Measurements from ENCODE around the gene APOC3.

APOC3 gene

DNA sequence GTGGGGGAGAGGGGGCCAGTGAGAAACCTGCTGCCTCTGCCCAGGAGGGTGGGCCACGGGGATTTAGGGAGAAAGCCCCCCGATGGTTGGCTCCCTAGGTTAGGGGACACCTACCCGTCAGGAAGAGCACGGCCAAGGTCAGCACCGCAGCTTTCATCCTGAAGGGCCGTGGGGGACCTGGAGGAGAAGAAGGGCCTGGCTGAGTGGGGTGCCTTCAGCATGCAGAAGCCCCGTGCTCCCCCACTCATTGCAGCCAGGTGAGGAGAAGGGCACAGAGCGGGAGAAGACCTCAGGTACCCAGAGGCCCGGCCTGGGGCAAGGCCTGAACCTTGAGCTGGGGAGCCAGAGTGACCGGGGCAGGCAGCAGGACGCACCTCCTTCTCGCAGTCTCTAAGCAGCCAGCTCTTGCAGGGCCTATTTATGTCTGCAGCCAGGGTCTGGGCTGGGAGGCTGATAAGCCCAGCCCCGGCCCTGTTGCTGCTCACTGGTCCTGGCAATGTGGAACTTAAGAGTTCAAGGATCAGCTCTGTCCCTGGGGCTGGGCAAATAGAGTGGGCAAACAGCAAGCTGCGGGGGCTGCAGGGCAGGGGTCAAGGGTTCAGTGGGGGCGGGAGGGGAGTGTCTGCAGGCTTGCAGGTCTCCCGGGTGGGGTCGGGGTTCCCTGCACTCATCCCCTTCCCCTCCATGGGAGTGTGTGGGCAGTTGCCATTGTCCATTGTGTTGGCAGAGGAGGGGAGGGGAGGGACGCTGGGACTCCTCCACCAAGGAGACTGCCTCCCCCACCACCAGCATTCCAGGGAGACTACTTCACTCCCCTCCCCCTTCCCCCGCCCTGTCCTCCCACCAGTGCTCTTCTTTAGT is 7.8 kb downstream of the APOC3 start, which contains the start of gene APOA1:
APOA1 (minus strand) TSS at position 392 of the 861 bp plus-strand sequence; CDS start at position 157, 235 bp downstream.
- TF ChIP-seq SIN3A (IDR thresholded peaks at IDR 0.05; ENCODE audit: borderline replicate concordance, insufficient read depth, low read length) (no peak), FOXP2 (optimal IDR thresholded peaks at IDR 0.05; ENCODE audit: borderline replicate concordance, extremely low read depth, extremely low read length, insufficient read depth) (no peak), POLR2AphosphoS5 (IDR thresholded peaks at IDR 0.05; ENCODE audit: low read depth, low read length) (no peak), TAF1 (IDR thresholded peaks at IDR 0.05; ENCODE audit: borderline replicate concordance, insufficient read depth, low read length) (no peak)
- TF ChIP-seq, protein P1, sequence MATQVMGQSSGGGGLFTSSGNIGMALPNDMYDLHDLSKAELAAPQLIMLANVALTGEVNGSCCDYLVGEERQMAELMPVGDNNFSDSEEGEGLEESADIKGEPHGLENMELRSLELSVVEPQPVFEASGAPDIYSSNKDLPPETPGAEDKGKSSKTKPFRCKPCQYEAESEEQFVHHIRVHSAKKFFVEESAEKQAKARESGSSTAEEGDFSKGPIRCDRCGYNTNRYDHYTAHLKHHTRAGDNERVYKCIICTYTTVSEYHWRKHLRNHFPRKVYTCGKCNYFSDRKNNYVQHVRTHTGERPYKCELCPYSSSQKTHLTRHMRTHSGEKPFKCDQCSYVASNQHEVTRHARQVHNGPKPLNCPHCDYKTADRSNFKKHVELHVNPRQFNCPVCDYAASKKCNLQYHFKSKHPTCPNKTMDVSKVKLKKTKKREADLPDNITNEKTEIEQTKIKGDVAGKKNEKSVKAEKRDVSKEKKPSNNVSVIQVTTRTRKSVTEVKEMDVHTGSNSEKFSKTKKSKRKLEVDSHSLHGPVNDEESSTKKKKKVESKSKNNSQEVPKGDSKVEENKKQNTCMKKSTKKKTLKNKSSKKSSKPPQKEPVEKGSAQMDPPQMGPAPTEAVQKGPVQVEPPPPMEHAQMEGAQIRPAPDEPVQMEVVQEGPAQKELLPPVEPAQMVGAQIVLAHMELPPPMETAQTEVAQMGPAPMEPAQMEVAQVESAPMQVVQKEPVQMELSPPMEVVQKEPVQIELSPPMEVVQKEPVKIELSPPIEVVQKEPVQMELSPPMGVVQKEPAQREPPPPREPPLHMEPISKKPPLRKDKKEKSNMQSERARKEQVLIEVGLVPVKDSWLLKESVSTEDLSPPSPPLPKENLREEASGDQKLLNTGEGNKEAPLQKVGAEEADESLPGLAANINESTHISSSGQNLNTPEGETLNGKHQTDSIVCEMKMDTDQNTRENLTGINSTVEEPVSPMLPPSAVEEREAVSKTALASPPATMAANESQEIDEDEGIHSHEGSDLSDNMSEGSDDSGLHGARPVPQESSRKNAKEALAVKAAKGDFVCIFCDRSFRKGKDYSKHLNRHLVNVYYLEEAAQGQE (IDR thresholded peaks at IDR 0.05; ENCODE audit: insufficient read depth in 1 of 2, low read depth in 2 of 2, low read length in 2 of 2) = no peak

DNA sequence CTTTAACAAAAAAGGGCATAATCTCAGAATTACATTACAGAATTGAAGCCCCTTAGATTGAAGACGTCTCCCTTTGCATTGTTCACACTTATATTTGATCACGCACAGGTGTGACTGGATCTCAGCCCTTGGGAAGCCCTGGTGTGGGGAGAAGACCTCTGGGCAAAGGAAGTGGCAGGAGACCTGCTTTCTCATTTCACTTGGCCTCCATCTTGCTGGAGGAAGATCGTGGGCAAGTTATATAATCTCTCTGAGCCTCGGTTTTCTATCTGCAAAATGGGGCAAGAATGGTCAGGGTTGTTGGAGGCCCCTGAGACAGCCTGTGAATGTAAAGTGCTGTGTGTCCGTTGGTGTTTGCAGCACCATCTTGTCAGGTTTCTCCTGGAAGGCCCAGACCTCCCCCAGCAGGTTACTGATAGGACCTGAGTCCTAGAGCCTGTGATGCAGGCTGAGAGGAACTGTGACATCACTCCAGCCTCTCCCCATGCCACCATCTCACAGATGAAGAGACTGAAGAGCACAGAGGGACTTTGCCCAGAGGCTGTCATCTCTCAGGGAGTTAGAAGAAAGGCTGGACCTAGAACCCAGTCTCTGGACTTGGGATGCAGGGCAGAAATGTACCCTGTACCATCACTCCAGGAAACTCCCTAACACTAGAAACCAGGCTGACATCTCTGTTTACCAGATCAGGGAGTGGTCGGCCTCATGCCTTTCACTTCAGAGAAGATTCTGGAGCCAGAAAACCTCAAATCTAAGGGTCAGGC is 8.8 kb downstream of the APOC3 start:
- TF ChIP-seq, protein P1 (IDR thresholded peaks at IDR 0.05; ENCODE audit: insufficient read depth in 1 of 2, low read depth in 2 of 2, low read length in 2 of 2) = no peak
- TF ChIP-seq SIN3A (IDR thresholded peaks at IDR 0.05; ENCODE audit: borderline replicate concordance, insufficient read depth, low read length) (no peak), FOXP2 (optimal IDR thresholded peaks at IDR 0.05; ENCODE audit: borderline replicate concordance, extremely low read depth, extremely low read length, insufficient read depth) (no peak), POLR2AphosphoS5 (IDR thresholded peaks at IDR 0.05; ENCODE audit: low read depth, low read length) (no peak), TAF1 (IDR thresholded peaks at IDR 0.05; ENCODE audit: borderline replicate concordance, insufficient read depth, low read length) (no peak)

DNA sequence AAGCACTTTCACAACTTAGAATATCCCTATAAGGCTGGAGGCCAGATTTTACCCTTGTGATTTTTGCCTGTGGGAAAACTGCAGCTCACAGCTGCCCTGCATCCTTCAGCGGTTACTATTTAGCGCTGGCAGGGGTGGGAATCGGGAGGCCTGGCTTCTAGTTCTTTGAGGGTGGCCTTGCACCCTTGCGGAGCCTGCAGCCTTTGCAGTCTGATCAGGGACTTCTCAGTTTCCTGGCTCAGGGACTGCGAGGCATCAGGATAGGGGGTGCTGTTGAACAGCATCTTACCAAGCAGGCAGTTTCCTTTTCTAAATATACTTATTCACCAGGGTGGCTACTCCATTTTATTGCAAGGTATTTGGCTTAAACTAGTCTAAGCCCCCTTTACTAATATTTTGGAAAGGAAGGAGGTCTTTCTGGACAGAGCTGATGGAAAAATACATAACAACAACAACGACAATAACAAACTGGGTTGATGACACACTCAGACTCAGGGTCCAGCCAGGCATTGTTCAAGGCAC is 10.6 kb downstream of the APOC3 start:
- TF ChIP-seq TAF1 (IDR thresholded peaks at IDR 0.05; ENCODE audit: borderline replicate concordance, insufficient read depth, low read length) (no peak), FOXP2 (optimal IDR thresholded peaks at IDR 0.05; ENCODE audit: borderline replicate concordance, extremely low read depth, extremely low read length, insufficient read depth) (no peak), POLR2AphosphoS5 (IDR thresholded peaks at IDR 0.05; ENCODE audit: low read depth, low read length) (no peak), SIN3A (IDR thresholded peaks at IDR 0.05; ENCODE audit: borderline replicate concordance, insufficient read depth, low read length) (no peak)
- TF ChIP-seq, protein P1 (IDR thresholded peaks at IDR 0.05; ENCODE audit: insufficient read depth in 1 of 2, low read depth in 2 of 2, low read length in 2 of 2) = no peak

DNA sequence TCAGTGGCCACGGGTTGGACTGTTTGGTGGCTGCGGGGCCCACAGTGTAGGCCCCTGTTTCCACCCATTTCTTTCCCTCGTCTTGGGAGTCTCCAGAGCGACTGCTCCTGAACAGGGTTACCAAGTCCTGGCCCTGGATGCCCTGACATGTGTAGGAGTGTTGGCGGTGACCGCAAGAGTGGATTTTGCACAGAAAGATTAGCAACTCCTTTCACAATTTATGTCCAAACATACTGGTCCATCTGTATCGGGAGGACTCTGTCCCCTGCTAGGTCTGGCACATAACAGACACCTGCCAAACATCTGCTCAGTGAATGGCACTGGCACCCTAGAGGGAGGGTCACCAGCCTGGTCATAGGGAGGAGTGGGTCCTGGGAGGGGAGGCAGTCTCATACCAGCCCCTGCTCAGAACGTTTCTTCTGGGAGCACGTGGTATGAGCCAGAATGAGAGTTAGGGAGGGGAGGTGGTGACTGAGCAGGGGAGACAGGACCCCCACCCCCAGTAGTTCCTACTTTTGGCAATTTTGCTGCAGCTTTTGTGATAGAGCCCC is 11.1 kb downstream of the APOC3 start:
- no peak for TF ChIP-seq TAF1 (IDR thresholded peaks at IDR 0.05; ENCODE audit: borderline replicate concordance, insufficient read depth, low read length)
- TF ChIP-seq, protein P1 (IDR thresholded peaks at IDR 0.05; ENCODE audit: insufficient read depth in 1 of 2, low read depth in 2 of 2, low read length in 2 of 2) = no peak
- no peak for TF ChIP-seq POLR2AphosphoS5 (IDR thresholded peaks at IDR 0.05; ENCODE audit: low read depth, low read length)
- no peak for TF ChIP-seq SIN3A (IDR thresholded peaks at IDR 0.05; ENCODE audit: borderline replicate concordance, insufficient read depth, low read length)
- TF ChIP-seq FOXP2 (optimal IDR thresholded peaks at IDR 0.05; ENCODE audit: borderline replicate concordance, extremely low read depth, extremely low read length, insufficient read depth) = no peak

Measured in PFSK-1 (cell line).